Erythroblast (primary cell): Measurements from ENCODE around the gene TRAPPC2.

ENCODE experiments used
- GATA1 ChIP-seq: IDR thresholded peaks from 2 replicates; pipeline ENCODE4 v1.6.1; 2011; ENCODE audit warnings: low read depth, mild to moderate bottlenecking, control low read depth, low read length, moderate library complexity
- POLR2A ChIP-seq: IDR thresholded peaks from 2 replicates; pipeline ENCODE4 v1.6.1; 2011; ENCODE audit warnings: mild to moderate bottlenecking, low read length

GRCh38 chrX:13669246-13669737 lies 65.1 kb downstream of the TRAPPC2 start:
- no peak for TF ChIP-seq POLR2A
- no peak for TF ChIP-seq GATA1
